NCI-H2107 treated with DMSO at 0.1 percent for 48 hours (cell line): Measurements from ENCODE around the gene ASIC1.
"Not testable (repeated sequence)": the region's sequence is repeated elsewhere in the genome, so short reads cannot be mapped to it uniquely, and the experiment has no call there.

ENCODE experiments used
- DNase-seq: peaks from one replicate; lab custom pipeline; 2025; ENCODE audit not compliant: unreplicated experiment; lab: John Stamatoyannopoulos, UW

Gene ASIC1

DNA sequence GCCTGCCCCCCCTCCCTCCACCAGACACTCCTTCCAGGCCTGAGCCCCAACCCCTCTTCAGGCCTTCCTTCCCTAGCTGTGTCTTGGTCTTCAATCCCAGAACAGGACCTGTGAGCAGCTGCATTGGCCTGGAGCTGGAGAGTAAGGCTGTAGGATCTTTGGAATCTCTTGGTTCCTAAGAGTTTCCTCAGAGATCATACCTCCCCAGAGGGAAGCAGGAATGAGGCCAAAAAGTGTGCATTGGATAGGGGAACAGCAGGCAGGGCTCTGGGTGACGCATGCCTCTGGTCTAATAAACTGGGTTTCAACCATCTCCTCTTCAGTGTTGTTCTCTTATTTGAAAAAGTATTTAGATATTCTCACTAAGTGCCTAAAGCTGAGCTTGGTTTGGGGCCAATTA is 25.9 kb downstream of the ASIC1 start:
- DNase-seq, result no peak

DNA sequence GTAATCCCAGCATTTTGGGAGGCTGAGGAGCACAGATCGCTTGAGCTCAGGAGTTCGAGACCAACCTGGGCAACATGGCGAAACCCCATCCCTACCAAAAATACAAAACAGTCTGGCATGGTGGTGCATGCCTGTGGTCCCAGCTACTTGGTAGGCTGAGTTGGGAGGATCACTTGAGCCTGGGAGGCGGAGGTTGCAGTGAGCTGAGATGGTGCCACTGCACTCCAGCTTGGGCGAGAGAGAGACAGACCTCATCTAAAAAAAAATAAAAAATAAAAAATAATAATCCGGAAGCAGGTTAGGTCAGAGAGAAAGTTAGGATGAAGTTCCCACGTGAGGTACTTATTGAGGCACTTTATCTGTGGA is 27.0 kb downstream of the ASIC1 start:
- DNase-seq, result not testable (repeated sequence)

DNA sequence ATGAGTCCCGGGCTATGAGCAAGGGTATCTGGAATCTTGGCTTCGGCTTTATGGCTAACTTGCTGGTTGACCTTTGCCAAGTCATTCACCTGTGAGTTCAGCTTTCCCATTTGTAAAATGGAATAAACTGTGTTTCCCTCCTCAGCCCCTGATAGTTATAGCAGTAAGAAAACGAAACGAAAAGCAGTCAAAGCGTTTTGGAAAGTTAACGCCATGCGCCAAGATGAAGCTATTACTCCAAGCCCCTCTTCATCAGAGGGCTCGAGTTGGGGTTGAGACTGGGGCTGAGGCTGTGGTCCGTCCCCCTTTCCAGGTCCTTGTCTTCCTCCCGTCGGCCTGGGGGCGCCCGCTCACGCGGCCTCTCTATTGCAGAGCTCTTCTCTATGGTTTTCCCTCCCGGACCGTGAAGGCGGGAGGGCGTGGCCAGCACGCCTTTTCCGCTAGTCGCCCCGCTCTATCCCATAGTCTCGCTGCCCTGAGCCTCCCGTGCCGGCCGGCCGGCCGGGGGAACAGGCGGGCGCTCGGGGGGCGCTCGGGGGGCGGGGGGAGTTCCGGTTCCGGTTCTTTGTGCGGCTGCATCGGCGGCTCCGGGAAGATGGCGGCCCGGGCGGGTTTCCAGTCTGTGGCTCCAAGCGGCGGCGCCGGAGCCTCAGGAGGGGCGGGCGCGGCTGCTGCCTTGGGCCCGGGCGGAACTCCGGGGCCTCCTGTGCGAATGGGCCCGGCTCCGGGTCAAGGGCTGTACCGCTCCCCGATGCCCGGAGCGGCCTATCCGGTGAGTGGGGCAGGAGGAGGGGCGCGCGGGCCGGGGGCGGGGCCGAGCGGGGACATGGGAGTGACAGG is 27.6 kb downstream of the ASIC1 start, which contains the start of gene SMARCD1:
Gene SMARCD1, plus strand, starts transcription at position 568 of the 840 bp plus-strand sequence. Its CDS starts 28 bp downstream, at position 596.
- DNase-seq, result peak; percentile 95

DNA sequence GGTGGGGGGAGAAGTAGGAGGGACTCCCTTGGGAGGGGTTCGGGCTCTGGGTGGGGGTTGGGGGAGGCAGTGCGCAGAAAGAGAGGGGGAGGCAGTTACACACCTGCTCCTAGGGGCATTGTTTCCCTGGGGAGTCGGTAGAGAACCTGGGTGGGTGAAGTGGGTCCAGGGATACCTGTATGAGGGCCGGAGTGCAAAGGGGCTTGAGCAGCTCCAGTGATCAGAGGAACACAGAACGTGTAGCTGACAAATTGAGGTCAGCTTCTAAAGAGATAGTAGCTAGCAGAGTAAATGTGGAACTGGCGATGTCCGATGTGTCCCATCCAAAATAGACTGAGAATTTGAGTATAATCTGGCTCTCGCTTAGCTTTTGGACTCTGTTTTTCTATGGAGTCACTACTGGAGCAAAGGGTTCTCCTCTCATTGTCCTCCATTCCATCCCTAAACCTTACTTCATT is 28.2 kb downstream of the ASIC1 start:
- peak; percentile 64 for DNase-seq

DNA sequence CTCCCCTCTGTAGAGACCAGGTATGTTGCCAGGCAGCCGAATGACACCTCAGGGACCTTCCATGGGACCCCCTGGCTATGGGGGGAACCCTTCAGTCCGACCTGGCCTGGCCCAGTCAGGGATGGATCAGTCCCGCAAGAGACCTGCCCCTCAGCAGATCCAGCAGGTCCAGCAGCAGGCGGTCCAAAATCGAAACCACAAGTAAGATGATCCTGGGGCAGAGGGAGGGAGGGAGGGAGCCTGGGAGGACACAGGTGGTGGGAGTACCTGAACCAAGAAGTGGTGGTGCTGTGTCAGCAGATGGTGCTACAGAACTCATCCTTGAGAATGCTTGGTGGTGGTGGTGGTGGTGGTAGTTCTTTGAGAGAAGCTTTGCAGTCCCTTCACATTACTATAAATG is 28.8 kb downstream of the ASIC1 start:
- peak; percentile 54 for DNase-seq

DNA sequence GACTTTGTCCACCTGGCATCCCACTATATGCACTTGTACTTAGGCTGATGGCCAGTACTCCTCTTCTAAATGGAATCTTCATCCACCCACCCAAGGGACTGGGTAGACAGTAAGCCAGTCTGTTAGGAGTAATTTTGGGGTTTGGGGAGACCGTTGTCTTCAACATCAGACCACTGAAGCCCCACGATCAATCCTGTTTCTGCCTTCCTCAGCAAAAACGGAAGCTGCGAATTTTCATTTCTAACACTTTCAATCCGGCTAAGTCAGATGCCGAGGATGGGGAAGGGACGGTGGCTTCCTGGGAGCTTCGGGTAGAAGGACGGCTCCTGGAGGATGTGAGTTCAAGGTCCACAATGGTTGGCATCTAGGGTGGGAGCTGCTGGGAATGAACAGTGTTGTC is 29.8 kb downstream of the ASIC1 start:
- DNase-seq, result no peak

DNA sequence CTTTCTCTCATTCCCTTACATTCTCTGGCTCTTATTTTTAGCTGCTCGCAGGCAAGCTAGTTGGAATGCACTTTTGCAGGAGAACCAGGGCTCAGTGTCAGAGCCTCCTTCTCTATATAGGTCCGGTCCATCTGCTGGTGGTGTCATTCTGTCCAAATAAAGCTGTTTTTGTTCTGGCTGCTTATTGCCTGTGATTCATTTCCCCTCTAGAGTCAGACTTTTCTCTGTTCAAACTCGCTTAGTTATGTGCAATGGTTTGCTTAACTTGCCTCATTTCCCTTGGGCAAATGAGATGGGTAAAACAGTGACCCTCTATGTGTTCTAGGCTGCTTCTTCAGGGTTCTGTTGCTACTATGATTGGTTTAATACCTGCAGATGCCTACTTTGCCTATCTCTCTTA is 30.6 kb downstream of the ASIC1 start:
- DNase-seq, result no peak

DNA sequence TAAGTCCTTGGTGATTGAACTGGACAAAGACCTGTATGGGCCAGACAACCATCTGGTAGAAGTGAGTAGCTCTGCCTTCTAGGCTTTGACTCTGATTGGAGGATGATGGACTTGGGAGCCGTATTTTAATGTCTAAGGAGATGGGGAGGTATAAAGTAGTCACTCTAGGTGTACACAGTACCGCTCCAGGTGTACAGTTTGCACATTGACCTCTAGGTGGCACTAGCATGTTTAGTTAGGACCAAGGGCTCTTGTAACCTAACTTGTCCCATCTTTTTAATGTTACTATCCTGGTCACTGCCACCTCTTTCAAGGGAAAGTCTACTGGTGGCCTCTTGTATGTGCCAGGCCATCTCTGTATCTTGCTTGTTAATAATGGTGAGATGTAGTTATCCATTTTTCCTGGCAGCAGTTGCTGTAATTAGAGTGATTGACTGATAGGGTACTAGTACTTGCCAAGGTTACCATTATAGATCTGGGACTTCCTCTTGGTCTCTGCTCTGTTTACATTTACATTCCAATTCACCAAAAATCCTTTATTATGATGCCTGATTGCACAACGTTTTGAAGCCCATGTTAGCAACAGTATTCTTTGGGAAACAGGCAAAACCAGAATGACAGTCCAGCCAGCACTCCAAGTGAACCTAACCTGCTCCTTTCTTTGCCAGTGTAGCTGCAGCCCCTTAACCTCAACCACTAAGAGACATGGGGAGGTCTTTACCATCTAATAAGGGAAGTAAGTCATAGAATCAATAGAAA is 31.4 kb downstream of the ASIC1 start:
- DNase-seq, result peak; percentile 86

DNA sequence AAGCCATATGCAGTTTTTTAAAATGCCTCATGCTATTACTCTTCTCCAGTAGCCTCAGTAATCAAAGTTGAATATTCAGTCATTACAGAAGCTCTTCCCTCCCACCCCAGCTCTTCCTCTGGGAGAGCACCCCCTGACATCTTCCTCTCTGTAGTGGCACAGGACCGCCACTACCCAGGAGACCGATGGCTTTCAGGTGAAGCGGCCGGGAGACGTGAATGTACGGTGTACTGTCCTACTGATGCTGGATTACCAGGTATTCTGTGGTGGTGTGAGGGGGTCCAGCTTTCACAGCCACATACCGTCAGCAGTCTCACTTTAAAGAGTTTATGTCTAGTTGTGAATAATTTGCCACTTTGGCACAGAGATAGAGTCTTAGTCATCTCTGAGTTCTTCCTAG is 32.3 kb downstream of the ASIC1 start:
- no peak for DNase-seq

DNA sequence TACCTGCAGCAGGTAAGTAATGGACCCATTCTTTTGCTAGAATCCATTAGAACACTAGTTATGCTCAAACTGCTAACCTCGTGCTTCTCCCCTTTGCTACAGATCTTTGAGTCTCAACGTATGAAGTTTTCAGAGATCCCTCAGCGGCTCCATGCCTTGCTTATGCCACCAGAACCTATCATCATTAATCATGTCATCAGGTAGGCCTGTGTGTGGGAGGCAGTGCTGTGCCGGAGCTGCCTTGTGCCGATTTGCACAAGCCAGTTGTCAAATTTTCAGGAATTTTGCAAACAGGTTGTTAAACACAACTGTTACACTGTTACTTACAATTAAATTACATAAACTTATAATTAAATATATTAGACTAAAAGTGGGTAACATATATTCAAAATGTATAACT is 33.0 kb downstream of the ASIC1 start:
- DNase-seq, result no peak

DNA sequence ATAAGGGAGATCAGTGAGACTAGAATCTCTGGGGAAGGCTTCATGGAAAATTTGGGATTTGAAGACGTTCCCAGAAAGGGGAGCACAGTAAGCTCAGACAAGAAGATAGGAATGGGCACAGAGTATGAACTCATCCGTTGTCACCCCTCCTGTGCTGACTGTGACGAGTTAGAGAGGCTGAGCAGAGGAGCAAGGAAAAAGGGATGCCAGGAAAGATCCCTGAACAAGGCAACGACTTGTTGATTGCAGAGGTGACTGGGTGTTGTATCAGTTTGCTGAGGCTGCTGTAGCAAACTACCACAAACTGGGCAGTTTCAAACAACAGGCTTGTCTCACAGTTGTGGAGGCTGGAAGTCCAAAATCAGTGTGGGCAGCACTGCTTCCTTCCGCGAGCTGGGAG is 40.6 kb downstream of the ASIC1 start:
- DNase-seq, result no peak

DNA sequence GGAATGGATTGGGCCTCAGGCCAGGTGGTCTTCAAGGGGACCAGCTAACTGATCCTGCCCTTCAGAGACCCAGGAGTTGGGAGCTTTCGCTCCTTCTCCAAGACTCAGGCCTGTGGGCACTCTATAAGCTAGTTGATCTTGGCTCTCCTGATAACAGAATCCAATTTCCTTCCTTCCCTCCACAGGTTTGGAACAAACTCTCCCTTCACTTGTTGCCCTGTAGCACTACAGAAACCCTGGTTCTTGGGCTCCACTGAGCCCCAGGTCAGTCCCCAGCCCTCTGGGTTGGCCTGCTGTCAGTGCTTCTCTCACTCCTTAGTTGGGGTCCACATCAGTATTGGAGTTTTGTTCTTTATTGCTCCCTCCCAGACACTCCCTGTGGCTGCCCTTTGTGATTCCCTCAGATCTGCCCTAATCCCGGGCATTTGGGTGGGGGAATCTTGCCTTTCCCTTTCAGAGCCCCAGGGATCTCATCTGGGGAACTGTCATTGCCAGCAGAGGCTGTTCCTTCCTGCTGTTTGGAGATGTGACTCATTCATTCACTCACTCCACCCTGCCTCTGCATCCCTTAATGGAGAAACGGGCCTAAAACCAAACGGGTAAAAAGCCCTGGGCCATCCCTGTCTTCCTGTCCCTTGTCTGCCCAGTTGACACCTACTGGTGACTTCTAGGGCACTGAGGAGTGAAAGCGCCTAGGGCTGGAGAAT is 42.1 kb downstream of the ASIC1 start:
- DNase-seq, result no peak

DNA sequence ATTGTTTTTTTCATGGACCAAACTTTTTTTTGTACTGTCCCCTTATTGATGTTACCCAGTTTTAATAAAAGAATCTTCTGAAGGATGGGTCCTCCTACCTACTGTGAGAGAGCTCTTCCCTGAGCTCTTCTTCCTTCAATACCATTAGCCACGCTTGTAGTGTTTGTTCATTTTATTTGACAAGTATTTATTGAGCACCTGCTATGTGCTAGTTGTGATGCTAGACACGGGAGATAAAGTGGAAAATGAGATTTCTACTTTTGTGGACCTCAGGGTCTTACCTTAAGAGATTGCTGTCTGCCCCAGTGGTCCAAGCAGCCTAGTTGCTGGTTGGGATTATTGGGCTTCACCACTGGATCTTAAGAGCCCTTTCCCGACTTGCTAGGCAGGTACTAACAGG is 43.2 kb downstream of the ASIC1 start:
- no peak for DNase-seq

DNA sequence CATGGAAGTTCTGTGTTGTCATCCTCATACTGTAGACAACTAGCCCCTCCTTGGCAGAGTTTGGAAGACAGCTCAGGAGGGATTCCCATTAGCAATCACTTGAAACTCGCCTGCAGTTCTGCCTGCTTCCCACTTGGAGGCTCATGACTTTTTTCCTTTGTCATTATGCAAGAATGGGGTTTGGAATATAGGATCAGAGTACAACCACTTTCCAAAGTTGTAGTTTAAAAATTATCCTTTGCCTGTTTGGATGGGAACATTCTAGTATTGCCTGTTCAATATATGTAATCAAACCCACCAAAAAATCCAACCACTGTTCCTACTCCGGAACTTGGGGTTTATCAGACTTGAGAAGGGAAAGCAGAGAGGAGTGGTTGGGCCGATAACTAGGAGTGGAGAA is 44.3 kb downstream of the ASIC1 start:
- DNase-seq, result no peak

DNA sequence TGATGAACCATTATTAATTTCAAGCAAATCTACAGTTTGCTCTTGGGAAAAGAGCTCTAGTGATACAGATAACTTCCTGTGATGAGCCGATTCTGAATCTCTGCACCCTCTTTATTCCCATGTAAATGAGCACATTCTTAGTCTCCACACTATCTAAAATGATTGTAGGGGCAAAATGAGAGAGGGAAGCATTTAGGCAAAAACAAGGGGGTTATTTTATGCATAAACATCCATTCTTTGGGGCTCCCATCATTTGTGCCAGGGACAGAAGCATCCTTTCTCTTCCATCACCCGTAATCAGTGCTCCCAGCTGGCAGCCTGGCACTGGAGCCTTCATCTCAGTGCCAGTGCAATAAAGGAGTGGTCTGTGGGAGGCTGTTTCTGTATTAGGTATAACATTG is 44.7 kb downstream of the ASIC1 start:
- no peak for DNase-seq

DNA sequence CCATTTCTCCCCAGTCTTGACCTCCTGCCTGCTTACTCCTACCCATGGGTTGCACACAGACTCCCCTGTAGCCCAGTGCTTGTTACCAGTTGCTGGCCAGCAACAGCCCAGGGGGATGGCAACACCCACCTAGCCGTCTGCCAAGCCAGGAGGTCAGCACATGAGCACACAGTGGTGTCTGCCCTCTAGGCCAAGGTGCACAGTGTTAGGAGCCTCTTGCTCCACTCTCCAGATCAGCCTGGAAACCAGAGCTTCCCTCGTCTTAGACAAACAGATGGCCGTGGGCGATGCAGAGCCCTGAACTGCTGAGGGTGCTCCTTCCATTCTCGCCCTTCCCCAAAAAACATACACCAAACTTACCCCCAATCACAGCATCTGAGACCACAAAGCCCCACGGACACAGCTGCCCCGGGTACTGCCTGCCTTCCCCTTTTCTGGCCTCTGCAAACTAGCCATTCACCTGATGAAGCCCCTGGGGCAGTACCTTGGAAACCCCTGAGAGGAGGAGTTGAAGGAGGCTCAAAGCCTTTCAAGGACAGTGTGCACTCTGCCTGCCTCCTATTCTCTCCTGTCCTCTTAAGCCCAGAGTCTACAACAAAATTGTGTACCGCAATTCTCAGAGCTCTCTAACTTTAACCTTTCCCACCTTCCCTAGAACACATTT is 45.4 kb downstream of the ASIC1 start:
- no peak for DNase-seq

DNA sequence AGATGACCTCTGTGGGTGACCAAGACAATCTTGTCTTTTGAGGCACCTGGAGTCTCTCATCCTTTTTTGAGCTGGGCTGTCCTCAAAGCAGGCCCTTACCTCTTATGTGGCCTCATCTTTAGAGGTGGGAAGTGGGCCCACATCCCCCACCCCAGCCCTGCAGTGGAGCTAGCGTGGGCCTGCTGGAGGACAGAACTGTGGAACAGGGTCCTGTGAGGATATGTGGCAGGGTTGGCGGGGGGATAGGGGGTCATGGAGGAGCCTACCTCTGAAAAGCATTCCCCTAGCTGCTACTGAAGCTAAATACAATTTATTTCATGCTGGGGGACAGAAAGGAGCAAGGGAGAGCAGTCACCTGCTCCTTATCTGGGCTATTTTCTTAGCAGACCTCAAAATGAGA is 46.0 kb downstream of the ASIC1 start:
- DNase-seq, result no peak

DNA sequence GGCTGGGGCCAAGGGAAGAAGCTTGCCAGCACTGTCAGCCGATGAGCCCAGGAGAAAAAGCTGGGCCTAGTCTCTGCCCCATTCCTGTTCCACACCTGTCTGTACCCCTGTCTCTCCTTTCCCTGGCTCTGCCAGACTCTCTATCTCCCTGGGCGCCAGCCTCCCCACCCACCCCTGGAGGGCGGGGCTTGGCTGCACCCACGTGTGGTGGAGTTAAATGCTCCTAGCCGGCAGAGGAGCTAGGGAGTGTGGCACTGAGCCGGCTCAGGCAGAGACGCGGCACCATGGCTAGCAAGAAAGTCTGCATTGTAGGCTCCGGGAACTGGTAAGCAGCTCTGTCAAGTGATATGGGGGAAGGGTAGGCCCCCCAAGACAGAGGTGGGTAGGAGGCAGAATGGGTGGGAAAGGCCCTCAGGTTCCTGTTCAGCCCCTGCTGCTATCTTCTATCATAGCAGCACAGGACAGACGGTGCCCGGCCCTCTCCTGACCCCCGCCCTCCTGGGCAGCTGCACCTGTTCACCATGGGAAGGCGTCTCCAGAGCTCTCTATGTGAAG is 46.4 kb downstream of the ASIC1 start, which contains the start of gene GPD1:
Gene GPD1, plus strand, starts transcription at position 242 of the 555 bp plus-strand sequence. Its CDS starts 43 bp downstream, at position 285.
- DNase-seq, result peak; percentile 91

DNA sequence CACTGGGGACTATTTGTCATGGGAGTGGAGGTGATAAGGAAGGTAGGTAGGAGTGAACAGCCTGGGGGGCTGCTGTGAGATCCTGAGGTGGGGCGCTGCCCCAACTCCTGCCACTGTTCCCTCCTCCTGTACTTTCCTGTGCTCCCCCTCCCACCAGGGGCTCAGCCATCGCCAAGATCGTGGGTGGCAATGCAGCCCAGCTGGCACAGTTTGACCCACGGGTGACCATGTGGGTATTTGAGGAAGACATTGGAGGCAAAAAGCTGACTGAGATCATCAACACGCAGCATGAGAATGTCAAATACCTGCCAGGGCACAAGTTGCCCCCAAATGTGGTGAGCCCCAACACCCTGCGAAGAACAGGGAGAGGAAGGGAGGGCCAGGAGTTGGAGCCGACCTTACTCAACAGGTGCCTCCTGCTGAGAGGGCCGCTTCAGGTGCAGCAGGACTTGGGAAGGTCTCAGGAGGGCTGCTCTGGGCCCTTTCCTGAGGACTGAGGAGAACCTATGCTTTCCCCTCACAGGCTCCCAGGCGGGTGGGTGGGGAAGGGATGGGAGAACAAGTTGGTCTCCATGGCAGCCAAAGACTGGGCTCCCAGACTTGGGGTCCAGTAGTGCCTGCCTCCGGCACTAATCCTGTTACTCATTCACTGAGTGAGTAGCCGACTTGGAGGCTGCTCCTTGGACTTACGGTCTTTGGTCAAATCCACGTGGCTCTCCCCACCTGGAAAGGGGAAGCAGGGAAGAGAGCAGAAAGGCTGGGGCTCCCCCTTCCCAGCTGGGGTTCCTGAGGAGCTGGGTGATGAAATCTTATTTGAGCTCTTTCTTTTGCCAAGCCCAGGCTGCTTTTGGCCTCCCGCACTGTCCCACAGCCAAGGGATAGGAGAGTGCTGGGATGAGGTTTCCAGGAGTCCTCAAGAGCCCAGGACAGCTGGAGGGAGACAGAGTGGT is 47.3 kb downstream of the ASIC1 start:
- no peak for DNase-seq
